Retina (tissue), 1 donor: ENCODE measurements around the gene SELPLG.
"Not testable (repeated sequence)": the region's sequence is repeated elsewhere in the genome, so short reads cannot be mapped to it uniquely, and the experiment has no call there.

Experiments used
- DNase-seq: peaks from one replicate; pipeline ENCODE4 v3.0.0-alpha.2; 2016

SELPLG gene

DNA sequence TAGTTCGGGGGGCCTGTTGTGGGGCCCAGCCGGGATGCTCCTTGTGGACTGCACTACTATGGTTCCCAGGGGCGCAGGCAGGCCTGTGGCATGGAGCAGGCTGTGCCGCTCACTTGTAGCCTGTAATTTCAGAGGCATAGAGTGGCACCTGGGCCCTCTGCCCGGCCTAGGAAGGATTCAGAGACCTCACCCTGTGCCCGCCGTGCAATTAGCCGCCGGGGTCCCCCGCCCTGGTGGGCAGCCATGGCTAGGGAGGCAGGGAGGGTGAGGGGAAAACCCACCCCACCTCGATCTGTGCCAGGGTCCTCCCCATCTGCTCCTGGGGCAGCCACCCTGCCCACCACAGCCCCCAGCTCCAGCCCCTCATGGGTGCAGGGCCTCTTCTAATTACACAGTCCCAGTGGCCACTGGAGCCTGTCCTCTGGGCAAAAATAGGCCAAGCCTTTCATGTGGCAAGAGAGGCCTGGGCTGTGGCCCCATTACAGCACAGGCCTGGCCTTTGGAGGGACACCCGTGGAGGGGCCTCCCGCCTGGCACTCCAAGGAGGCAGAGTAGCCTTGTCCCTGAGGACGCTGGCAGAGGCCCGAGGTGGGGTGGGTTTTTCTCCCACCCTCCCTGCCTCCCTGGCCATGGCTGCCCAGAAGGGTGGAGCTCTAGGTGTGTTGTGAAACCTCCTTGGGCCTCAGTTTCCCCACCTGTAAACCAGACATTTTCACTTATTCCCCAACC, 30.6 kb downstream of the SELPLG start:
- DNase-seq: no peak

DNA sequence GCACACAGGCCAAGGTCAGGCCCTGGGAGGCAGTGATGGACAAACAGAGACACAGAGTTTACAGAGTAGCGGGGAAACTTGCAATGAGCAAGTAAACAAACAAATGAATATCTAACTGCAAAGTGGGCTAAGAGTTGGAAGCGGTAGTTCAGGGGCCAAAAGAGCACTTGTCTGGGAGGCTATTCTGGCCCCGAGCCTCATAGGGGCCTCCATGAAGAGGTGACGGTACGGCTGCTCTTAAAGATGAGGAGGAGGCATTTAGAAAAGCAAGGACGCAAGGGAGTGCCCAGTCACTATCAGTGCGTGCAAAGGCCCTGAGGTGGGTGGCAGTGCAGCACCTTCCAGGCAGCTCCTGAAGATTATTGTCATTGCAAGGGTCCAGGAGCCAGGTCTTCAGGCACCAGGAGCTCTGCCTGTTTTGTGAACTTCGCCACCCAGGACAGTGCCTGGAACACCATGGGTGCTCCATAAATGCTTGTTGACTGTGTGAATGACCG, 31.4 kb downstream of the SELPLG start:
- DNase-seq: no peak

DNA sequence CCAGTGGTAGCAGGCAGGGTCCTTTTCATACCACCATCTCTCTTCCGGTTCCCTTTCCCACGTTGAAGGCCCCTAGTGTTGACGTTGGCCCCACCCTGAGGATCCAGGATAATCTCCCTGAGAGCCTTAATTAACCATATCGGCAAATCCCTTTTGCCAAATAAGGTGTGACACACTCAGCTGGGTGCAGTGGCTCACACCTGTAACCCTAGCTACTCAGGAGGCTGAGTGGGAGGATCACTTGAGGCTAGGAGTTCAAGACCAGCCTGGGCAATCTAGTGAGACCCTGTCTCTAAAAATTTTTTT, 33.0 kb downstream of the SELPLG start:
- DNase-seq: no peak

DNA sequence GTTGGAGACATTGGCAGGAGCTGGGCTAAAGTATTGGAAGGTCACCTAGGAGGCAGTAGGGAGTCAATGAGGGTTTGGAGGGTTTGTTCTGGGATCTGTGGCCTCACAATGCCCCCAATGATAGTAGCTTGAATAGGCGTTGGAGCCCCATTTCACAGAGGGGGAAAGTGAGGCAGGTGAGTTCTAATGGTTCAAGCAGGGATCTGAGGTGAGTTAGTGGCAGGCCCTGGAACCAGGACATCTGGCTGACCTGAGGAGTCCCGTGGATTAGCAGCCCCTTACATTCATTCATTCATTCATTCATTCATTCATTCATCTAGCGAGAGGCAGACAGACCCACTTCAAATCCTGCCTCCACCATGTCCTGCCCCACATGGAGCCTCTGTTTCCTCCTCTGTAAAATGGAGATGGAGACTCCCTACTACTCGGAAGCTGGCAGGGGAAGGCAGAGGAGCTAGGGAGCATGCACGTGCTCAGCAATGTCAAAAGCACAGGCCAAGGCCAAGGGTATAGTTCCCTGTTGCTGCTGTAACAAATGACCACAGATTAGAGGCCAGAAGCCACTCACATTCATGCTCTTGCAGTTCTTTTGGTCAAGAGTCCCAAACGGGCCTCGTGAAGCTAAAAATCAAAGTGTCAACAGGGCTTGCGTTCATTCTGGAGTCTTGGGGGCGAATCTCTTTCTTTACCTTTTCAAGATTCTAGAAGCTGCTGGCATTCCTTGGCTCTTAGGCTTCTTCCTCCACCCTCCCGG, 33.6 kb downstream of the SELPLG start:
- DNase-seq: no peak

DNA sequence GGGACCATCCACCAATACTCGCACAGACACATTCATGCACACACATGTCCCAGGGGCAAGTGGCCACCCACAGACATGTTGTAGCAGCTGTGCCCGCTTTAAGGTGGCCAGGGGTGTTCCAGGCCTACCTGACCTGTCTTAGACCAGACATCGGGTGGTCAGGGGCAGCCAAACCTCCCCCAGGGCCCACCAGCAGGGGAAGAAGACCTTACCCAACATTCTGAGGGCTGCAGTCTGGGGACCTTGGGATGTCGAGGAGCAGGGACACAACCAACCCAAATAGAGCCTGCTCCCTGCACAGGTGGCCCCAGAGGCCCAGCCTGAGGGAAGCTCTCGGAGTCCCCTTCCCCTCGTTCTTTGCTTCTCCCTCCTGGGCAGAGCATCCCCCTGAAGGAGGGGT, 34.2 kb downstream of the SELPLG start:
- DNase-seq: no peak

DNA sequence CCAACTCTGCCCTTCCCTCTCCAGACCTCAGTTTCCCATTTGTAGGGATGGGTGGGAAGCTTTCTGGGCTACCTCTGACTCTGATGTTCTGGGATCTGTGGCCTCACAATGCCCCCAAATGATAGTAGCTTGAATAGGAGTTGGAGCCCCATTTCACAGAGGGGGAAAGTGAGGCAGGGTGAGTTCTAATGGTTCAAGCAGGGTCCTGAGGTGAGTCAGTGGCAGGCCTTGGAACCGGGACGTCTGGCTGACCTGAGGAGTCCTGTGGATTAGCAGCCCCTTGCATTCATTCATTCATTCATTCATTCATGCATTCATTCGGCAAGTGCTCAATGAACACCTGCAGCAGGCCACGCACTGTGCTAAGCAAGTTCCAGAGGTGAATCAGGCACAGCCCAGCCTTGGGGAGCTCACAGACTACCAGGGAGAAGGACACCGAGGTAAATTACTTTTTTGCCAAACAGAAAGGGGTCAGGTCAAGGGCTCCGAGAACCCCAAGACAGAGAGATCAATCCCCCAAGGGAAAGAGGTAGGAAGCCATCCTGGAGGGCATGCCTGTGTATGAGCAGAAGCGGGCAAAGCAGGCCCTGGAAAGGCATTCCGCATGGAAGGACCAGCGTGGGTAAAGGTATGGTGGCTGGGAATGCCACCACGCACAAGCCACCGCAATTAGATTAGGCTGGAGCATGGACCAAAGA, 35.0 kb downstream of the SELPLG start:
- no peak for DNase-seq

DNA sequence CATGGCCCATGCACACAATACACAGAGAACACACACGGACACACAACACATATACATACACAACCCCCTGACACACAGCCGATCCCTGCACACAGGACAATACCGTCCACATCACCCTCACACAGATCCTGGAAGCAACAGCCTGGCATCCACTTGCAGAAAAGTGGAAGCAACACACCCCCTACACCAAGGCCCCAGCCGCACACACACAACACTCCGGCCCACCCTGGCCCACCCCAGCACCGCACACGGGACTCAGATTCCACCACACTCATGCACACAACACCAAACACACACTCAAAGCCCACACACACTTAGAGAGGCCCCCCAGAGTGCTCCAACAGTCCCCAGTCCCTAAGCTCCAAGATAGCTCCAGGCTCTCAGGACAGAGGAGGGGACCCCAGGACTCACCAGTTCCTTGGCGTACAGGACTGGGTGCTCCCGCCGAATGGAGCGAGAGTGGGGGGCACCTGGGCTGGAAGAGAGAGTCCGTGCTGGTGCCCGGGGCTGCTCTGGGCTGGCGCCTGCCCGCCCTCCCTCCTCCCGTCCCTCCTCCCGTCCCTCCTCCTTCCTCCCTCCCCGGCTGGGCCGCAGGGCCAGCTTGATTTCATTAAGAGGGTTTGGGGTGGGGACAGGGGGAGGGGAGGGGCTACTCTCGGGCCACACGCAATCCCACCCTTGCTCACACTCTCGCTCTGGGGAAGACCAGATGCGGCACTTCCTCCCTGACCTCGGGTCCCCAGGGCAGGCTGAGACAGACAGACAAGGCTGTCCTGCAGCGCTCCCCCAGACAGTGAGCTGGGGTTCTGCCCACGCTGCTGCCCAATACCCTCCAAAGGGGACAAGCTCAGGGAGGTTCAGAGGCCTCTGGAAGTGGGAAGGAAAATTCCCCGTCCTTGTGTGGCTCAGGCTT, 35.9 kb downstream of the SELPLG start, which contains the start of gene TMEM119:
Gene TMEM119, minus strand, starts transcription at position 526 of the 913 bp plus-strand sequence. CDS start 5,701 bp downstream, outside the sequence.
- no peak for DNase-seq

DNA sequence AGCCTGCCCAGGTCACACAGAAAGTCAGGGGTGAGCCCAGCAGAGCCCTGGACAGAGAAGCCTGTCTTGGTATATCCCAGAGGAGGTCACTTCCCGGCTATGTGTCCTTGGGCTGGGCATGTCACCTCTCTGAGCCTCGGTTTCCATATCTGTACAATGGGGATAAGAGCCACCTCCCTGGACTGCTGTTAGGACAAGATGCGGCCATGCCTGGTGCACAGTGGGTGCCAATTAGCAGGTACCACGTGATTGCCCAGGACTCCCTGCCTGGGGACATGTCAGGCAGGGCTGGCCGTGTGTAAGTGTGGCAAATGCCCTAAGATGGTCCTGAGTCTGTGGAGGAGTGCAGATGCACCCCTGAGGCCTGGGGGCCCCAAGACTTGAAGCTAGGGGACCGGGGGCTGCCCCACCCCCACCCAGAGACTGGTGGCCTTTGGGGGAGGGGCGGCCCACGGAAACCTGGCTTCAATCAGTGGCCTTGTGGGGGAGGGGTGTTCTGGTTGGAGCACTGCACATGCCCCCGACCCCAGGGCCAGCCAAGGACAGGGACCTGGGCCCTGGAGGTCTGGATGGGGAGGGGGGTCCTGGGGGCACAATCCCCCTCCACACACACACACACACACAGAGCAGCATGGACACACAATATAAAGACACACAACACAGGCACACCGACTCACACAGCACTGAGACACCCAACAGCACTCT, 36.7 kb downstream of the SELPLG start:
- DNase-seq: no peak

DNA sequence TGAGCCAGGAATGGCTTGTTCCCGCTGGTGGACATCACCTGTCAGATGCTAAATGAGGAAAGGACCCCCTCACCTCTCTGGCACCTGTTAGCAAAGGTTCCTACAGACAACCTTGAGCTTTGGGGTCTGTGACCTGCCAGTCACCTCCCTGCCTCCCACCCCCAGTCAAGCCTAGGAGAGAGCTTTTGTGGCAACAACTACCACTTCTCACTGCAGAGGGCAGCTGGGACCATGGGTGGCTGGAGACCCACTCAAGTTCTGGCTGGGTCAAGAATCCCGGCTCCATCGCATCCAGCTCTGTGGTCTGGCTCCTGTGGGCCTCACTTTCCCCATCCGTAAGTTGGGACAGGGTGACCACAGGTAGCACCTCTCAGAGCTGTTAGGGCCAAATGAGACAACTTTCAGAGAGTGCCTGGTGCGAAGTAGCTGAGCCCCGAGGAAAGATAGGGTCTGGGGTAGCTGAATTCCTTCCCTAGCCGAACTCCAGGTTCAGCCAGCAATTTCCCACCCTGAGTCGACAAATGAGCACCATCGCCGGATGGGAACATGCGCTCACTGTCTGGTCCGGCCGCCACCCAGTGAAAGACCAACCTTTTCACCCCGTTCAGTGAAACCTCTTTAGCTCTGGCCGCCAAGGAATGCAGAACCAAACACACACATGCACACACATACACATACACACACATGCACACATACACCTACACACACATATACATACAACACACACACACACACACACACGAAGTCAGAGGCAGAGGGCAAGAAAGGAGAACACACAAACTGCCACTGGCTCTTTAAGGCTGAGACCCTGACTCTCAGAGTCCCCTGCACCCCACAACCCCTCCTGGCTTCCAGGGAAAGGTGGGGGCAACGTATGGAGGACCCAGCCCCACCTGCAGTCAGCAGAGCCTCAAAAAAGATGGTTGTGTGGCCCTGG, 37.7 kb downstream of the SELPLG start:
- no peak for DNase-seq

DNA sequence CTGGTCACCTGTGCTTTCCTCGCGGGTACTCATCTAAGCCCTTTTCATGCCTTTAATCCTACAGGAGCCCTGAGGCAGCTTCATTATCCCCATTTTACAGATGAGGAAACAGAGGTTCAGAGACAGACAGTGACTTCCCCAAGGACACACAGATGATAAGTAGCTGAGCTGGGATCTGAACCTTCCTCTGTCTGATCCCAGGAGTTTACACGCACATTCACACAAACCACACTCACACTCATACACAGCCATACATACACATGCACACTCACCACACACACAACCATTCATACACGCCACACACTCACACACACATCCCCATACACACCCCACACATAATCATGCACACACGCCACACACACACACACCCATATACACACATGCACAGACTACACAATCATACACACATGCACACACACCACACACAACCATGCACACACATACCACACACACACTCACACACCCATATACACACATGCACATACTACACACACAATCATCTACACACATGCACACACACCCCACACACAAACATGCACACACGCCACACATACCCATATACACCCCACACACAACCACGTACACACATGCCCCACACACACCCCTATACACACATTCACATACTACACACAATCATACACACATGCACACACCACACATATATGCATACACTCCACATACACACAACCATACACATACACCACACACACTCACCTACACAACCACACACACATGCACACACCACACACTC, 38.6 kb downstream of the SELPLG start:
- DNase-seq: no peak

DNA sequence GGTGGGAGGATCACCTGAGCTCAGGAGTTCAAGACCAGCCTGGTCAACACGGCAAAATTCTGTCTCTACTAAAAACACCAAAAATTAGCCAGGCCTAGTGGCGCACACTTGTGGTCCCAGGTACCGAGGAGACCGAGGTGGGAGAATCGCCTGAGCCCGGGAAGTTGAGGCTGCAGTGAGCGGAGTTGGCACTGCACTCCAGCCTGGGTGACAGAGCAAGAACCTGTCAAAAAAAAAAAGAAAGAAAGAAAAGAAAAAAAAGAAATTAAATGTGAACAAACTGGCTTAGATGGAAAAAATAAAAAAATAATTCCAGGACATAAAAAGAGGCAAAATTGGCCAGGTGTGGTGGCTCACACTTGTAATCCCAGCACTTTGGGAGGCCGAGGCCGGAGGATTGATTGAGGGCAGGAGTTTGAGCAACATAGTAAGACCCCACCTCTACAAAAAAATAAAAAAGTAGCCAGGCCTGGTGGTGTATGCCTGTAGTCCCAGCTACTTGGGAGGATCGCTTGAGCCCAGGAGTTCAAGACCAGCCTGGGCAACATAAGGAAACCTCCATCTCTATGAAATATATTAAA, 39.3 kb downstream of the SELPLG start:
- DNase-seq: no peak

DNA sequence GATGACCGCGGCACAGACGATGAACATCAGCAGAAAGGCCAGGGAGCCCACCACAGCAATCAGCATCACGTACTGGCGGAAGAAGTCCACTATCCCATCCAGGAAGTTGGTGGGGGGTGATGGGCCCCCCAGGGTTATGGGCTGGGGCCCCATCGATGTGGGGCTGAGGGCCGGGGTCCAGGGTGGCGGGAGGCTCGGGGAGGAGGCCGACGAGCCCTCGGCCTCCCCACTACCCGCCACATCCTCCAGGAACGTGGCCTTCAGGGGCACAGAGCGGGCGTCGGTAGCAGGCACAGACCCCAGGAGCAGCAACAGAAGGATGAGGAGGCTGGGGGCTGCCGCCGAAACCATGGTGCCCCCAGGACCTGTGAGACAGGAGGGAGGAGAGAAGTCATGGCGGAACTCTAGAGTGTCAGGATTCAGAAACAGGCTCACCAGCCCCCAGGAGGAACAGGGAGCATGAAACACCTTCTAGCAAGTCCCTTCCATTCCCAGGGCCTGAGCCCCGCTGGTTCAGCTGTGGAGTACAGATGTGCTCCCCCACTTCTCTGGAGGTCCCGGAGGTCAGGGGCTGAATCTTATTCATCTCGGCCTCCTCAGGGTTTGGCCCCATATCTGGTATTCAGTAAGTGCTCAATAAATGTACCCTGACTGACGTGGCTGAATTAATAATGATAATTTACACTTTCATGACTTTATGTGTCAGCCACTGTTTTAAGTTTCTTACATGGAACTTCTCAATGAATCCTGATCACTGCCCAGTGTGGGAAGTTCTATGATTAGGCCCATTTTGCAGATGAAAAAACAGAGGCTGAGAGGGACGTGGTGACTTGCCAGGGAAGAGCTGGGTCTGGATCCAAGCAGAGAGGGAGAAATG, 41.4 kb downstream of the SELPLG start:
- no peak for DNase-seq

DNA sequence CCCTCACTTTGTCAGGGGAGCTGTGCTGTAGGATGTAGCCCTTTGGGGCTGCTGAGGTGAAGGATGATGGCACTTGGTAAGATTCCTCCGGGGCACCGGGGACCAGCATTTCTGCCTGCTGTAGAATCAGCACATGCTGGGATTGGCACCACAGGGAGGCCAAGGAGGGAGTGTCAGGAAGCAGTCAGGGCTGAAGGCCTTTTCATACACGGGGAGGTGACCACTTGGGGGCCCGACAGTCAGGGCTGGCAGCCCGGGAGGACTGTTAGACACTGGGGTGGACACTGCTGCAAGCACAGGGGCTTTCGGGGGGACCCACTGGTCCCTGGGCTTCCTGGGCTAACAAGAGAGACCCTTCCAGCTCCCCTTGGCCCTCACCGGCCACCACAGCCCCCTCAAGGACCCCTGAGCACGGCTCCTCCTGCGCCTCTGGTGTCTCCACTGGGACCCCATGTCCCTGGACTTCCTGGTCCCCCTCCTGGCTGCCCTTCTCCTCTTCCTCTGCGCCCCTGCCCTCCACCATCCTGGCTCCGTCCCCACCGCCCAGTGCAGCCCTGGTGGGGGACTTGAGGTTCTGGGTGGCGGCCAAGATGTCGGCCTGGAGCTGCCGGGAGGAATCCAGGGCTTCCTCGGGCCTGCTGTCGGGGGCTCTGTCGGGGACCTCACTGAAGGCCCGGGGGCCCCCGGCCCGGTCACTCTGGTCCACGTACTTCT, 42.3 kb downstream of the SELPLG start:
- no peak for DNase-seq

DNA sequence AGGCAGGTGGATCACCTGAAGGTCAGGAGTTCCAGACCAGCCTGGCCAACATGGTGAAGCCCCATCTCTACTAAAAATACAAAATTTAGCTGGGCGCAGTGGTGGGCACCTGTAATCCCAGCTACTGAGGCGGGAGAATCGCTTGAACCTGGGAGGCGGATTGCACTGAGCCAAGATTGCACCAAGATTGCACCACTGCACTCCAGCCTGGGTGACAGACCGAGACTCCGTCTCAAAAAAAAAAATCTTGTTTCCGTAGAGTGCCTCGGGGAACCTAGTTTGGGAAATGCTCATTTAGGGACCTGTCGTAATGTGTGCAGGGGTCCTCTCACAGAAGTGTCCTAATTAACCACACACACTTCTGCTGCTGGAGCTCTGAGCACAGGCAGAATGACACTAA, 43.2 kb downstream of the SELPLG start:
- not testable (repeated sequence) for DNase-seq

DNA sequence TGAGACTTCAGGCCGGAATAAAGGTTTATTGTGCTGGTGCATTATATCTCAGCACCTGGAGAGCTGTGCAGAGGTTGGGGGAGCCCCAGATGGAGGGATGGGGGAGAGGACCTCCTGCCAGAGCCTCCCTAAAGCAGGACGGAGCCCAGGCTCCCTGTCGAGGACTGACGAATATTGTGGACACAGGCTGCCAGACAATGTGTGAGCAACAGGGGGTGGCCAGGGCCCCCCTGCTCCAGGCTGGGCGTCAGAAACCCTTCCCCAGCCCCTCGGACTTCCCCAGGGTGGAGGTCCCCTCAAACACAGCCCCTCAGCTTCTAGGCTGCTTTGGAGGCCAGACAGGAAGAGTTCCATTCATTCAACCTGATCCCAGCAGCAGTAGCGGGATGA, 43.9 kb downstream of the SELPLG start:
- DNase-seq: no peak

DNA sequence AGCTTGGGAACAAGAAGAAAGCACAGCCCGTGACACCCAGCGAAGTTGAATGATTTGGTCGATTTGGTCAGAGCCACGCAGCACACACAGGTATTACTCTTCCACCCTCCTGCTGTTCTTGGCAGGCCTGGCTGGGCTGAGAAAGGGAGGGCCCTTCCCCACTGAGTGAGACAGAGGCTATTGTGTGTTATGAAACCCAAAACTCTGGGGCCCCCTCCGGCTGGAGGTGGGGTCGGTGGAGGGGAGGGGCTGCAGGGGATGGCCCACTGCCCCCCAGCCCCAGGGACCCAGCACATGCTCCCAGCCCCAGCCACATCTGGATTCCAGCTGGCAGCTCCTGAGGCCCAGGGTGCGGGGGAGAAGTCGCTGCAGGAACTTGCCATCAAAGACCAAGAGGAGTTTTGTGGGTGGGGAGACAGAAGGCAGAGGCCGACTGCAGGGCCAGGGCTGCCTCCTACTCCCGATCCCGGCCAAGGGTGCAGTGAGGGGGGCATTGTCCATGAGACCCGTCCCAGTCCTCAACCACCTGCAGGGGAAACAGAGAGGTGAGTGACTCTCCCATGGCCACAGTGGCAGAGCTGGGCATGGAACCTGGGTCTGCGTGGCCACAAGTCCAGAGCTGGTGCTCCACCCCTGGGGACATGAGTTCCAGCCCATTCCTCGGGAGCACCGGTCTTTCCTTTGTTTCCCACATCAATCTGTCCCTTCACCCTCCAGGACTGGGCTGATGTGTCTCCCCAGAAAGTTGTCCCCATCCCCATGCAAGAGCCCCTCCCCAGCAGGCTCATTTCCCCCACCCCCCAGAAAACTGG, 44.5 kb downstream of the SELPLG start:
- DNase-seq: no peak

DNA sequence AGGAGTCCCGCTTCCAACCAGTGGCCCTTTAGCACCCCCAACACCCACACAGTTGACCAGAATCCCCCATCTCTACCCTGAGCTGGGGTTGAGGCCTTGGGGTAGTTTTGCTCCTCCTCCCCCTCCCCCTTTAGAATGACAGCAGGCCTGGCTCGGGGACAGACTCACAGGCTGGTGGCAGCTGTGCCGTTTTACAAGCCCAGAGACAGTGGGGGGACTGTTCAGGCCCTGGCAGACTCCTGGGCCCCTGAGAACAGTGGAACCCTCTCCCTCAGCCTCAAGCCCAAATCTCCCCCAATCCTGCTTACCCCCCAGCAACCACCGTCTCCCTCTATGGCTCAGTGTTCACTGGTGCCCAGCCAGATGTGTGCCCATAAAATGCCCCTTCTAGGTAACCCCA, 45.9 kb downstream of the SELPLG start:
- no peak for DNase-seq
